ENCODE measurements around the gene WDR35.

- TF ChIP-seq CTCF (conservative IDR thresholded peaks at IDR 0.05) (no peak), ZFX (IDR thresholded peaks at IDR 0.05) (no peak)
Observed at GRCh38 chr2:19888831-19889230, 101.1 kb downstream of the WDR35 start.

Measured in C4-2B (cell line).